ELR (cell line): ENCODE data around the gene RRN3.
A peak's percentile ranks its signal among the peaks of the same experiment; 100 is the strongest.
"Not testable (repeated sequence)": the region's sequence is repeated elsewhere in the genome, so short reads cannot be mapped to it uniquely, and the experiment has no call there.

ENCODE experiments used
- DNase-seq: peaks from one replicate; pipeline ENCODE4 v3.0.0-alpha.2; 2015; ENCODE audit warnings: low read depth

The RRN3 gene

DNA sequence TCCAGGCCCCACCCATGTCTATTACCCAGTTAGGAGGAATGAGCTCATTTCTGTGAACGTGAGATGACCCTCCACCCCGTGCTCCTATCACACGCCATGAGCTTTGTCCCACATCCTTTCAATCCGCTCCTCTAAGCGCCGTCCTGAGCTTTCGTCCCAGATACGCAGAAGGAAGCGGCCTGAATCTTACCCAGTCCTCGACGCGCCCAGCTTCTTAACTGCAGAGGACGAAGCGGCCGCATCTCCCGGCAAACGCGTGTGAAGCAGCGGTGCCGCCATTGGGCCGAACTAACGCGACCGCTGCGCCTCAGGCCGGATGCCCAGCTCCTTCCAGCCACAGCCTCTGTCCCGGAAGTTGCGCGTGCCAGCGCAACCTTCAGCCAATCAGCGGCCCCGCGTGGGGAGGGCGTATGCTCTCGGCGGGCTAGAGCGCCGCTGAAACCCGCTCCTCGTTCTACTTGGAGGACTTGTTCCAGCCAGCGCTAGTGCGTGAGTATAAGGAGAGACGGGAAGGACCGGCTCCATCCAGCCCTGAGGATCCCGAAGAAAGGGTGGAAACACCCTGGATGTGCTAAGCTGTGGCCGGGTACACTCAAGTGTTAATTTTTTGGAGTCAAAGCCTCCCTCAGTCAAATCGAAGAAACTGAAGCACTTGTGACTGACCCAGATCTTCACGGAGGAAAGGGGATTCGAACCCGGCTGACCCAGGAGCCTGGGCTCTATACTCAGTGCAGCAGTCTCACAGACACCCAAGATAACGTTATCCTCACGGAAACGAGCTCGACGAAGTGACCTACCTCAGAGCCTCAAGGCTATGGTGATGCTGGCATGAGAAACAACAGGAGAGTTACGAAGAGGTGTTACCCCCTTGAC lies at the start of gene RRN3:
Gene RRN3, minus strand, starts transcription at position 318 of the 873 bp plus-strand sequence. Its CDS starts 39 bp downstream, at position 279.
- DNase-seq = peak; percentile 91

DNA sequence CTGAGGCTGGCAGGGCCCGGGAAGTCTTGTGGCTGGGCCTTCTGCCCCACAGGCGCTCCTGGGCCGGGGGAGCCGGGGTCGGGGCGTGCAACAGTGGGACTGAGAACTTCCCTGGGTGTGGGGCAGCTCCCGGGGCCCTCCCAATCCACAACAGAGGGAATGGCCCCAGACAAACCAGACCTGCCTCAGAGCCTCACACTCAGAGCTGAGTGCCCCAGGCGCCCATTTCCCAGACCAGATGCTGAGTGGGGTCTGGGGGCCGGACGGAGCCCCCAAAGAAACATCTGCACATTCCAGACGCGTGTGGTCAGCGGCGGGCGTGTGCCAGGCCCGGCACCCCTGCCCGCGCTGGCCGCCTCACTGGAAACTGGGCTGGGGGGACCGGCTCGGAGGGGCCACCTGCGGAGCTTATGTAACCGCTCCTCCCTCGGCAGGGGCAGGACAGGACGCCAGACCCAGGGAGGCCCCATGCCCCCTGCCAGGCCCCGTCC lies 49.6 kb upstream of the RRN3 start:
- DNase-seq = not testable (repeated sequence)

DNA sequence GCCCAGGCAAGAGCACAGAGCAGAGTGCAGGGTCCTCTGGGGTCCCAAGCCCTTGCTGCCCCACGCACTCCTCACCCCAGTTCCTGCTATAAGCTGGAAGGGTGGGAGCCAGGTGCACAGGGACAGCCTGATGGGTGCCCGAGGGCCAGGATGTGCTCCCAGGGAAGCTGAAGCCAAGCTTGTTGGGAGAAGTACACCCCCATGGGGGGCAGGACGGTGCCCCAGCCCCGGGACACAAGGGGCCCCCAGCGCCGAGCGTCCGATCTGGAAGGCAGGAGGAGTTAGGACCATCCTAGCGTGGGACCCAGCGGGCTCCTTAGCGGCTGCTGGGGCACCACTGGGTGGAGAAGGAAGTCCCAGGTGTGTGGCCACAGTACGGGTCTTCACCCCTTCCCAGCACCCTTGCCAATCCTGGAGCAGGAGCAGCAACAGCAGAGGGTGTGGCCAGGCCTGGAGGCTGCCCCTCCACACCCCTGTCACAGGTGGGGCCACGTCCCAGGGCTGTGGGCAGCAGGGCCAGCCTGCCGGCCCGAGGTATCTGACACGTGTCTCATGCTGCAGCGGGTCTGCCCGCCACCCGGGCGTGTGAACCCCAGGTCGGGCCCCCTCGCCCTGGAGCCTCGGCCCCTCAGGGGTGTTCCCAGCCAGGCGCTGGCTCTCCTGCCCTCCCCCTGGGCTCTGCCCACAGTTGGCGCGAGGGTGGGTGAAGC lies 49.0 kb upstream of the RRN3 start:
- not testable (repeated sequence) for DNase-seq

- not testable (repeated sequence) for DNase-seq
Measured at GRCh38 chr16:15142107-15142890, 48.2 kb upstream of the RRN3 start.

GRCh38 chr16:15141586-15141985 lies 47.5 kb upstream of the RRN3 start:
- no peak for DNase-seq

DNA sequence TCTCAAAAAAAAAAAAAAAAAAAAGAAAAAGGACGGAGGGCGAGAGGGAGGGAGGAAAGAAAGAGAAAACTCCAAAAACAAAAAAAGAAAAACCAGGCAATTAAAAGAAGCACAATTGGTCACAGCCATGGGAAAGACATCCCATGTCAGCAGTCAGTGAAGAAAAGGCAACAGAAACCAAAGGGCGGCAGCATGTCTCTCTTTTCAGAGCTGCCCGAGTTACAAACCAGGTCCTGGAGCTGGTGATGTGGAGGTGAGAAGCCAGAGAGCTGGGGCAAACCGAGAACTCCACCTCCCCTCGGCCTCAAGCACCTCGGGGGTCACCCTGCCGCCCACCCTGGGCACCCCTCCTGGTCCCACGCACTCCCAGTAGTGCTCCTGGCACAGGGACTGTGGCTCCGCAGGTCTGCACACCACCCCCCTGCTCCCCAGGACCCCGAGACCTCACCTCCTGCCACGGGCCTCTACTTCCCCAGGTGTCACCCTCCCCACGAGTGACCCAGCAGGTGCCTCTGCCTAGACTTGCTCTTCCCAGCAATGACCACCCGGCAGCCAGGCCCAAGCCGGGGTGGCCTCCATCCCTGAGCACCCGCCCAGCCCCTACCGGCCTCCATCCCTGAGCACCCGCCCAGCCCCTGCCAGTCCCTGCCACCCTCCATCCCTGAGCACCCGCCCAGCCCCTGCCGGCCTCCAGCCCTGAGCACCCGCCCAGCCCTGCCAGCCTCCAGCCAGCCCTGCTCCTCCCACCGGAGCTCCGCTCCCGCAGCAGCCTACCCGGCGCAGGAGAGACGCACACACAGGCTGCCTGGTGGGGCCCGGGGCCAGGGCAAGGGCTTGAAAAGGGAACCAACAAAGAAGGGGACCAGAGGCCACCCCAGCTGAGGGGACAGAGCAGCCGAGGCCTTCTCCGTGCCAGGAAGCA lies 46.6 kb upstream of the RRN3 start:
- DNase-seq = not testable (repeated sequence)

DNA sequence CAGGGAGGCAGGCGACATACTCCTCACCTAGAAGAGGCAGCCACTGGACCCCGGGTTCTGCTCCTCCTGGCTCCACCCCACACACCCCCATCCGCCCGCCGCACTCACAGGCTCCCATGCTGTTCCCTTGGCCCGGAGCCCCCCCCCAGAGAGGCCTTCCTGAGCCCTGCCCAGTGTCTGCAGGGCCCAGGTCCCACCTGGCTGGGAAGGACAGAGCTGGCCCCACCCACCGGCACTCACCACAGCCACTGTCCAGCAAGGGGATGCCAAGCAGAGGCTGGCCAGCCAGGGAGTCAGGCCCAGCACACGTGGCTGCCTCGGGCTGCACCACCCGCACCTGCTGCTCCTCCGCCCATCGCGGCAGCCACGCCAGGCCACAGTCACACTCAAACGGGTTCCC lies 43.4 kb upstream of the RRN3 start:
- DNase-seq = not testable (repeated sequence)

DNA sequence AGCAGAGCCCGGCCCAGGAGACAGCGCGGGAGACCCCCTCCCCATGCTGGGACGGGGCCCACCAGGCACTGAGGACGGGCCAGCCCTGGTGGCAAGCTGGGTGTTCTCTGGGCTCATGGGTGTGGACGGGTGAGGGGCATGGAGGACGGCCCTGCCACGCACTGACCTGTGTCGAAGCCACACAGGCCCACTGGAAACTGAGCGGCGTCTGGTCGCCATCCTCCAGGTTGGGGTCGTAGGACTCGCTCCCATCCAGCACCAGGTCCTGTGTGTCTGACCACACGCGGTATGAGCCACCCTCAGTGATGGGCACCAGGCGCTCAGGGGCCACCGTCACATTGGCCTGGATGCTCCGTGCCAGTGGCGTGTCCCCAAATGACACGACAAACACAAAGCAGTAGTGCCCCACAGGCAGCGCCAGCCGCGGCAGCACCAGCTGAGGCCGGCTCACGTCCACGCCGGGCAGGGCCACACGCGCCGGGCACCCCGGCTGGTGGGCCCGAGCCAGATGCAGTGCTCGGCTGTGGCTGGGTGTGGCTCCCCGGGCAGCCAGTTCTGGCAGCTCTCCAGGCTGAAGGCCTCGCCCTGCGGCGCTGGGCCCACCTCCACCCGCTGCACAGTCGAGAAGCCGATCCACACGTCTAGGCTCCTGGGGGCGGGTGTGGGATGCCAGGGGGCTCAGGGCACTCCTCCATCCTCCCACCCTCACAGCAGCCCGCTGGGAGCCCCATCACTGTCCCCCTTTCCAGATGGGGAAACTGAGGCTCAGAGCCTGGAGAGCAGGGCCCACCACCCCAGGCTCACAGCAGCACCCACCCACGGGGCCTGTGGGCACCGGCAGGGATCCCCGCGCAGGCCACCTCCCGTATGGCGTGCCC lies 41.6 kb upstream of the RRN3 start:
- DNase-seq = not testable (repeated sequence)

GRCh38 chr16:15134752-15135482 lies 40.8 kb upstream of the RRN3 start:
- not testable (repeated sequence) for DNase-seq

DNA sequence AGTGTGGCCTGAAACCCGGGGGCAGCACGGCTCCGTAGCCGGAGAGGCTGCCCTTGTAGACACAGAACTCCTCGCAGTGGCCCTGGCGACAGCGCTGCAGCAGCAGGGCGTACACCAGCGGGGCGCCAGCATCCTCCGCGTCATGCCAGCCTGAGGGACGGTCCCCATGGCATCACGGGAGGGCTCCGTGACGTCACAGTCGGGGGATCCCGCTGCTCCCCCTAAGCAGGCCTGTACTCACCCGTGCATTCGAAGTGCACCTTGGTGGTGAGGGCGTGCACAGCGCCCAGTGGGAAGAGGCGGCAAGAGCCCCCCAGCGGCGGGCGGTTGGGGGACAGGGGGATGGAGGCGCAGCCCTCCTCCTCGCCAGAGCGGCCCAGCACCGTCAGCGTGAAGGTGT lies 39.5 kb upstream of the RRN3 start:
- not testable (repeated sequence) for DNase-seq

DNA sequence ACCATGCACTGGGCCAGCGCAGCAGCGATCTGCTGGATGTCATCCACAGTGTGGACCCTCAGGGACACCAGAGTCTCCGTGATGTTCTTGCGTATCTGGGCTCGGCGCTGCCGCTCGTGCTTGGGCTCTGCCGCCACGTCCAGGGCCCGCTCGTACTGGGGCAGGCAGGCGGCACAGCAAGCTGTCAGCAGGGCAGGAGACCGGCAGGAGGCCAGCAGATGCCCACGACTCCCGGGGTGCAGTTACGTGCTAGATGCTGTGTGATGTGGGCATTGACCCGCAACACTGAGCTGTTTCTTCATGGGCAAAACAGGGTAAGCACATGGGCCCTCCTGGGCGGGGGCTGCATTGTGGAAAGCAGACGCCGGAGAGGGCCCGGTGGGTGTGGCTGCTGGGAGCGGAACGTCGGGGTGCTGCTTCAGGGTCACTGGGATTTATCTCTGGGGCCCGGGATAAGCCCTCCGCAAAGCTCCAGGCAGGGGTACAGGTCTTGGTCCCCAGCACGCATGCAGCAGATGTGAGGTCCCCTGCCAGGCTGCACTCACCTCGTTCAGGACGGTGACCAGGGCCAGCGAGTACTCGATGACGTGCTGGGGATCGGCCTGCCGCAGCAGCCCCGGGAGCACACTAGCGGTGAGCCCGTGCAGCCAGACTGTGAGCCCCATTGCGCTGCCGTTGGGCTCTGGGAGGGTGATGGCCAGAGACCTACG lies 38.8 kb upstream of the RRN3 start:
- DNase-seq = not testable (repeated sequence)

GRCh38 chr16:15130943-15131700 lies 37.0 kb upstream of the RRN3 start:
- not testable (repeated sequence) for DNase-seq

- not testable (repeated sequence) for DNase-seq
Measured at GRCh38 chr16:15130256-15130932, 36.3 kb upstream of the RRN3 start.

GRCh38 chr16:15127641-15128425 lies 33.8 kb upstream of the RRN3 start:
- DNase-seq = not testable (repeated sequence)

GRCh38 chr16:15100372-15100987 lies 6.4 kb upstream of the RRN3 start:
- not testable (repeated sequence) for DNase-seq

- DNase-seq = not testable (repeated sequence)
Measured at GRCh38 chr16:15099366-15099909, 5.4 kb upstream of the RRN3 start.
